SK-N-SH treated with all-trans-retinoic acid at 6 μM for 48 hours (cell line): ENCODE results near the gene PHF19.

Experiments
- ATAC-seq: fragments of 200-7000 bp; cut with Tn5 transposase; 3 replicates; pipeline ENCODE4 v1.9.1; 2020; ENCODE audit warnings: mild to moderate bottlenecking, moderate library complexity
- ARNTL ChIP-seq: fragments of 450-650 bp; formaldehyde crosslinking; IDR thresholded peaks from 2 replicates; pipeline ENCODE4 v1.5.0; 2020; ENCODE audit warnings: low read depth, mild to moderate bottlenecking, moderate library complexity, borderline replicate concordance
- BACH2 ChIP-seq: fragments of 250-450 bp; sonication (Bioruptor Pico); IDR thresholded peaks from 2 replicates; pipeline ENCODE4 v1.9.0; 2021; ENCODE audit warnings: mild to moderate bottlenecking, borderline replicate concordance
- CREB5 ChIP-seq: fragments of 250-450 bp; sonication (Bioruptor Pico); IDR thresholded peaks from 2 replicates; pipeline ENCODE4 v1.5.1; 2020; ENCODE audit warnings: low read depth, mild to moderate bottlenecking, moderate library complexity
- CSDC2 ChIP-seq: fragments of 250-450 bp; sonication (Bioruptor Pico); IDR thresholded peaks from 2 replicates; pipeline ENCODE4 v1.5.0; 2020; ENCODE audit warnings: mild to moderate bottlenecking, moderate library complexity
- CSRNP3 ChIP-seq: fragments of 250-450 bp; sonication (Bioruptor Pico); IDR thresholded peaks from 2 replicates; pipeline ENCODE4 v1.5.1; 2021; ENCODE audit warnings: mild to moderate bottlenecking, moderate library complexity
- ESRRG ChIP-seq: fragments of 250-450 bp; sonication (Bioruptor Pico); IDR thresholded peaks from 2 replicates; pipeline ENCODE4 v1.6.1; 2021; ENCODE audit warnings: mild to moderate bottlenecking
- GLIS3 ChIP-seq: fragments of 250-450 bp; sonication (Bioruptor Pico); IDR thresholded peaks from 2 replicates; pipeline ENCODE4 v1.5.0; 2020; ENCODE audit warnings: mild to moderate bottlenecking, moderate library complexity
- ISL1 ChIP-seq: fragments of 250-450 bp; sonication (Bioruptor Pico); IDR thresholded peaks from 2 replicates; pipeline ENCODE4 v2.1.2; 2022; ENCODE audit warnings: mild to moderate bottlenecking, moderate library complexity
- OSR1 ChIP-seq: fragments of 250-450 bp; sonication (Bioruptor Pico); IDR thresholded peaks from 2 replicates; pipeline ENCODE4 v1.8.0; 2022; ENCODE audit warnings: moderate library complexity, mild to moderate bottlenecking, inconsistent platforms
- PATZ1 ChIP-seq: fragments of 250-450 bp; sonication (Bioruptor Pico); IDR thresholded peaks from 2 replicates; pipeline ENCODE4 v1.8.0; 2020; ENCODE audit warnings: mild to moderate bottlenecking, moderate library complexity, borderline replicate concordance
- POU6F1 ChIP-seq: fragments of 250-450 bp; sonication (Bioruptor Pico); IDR thresholded peaks from 2 replicates; pipeline ENCODE4 v1.8.0; 2021; ENCODE audit warnings: low read depth, mild to moderate bottlenecking, moderate library complexity, borderline replicate concordance
- PPARA ChIP-seq: fragments of 250-450 bp; sonication (Bioruptor Pico); IDR thresholded peaks from 2 replicates; pipeline ENCODE4 v1.5.0; 2020; ENCODE audit warnings: mild to moderate bottlenecking, borderline replicate concordance
- SNAI2 ChIP-seq: fragments of 250-450 bp; sonication (Bioruptor Pico); IDR thresholded peaks from 2 replicates; pipeline ENCODE4 v1.5.0; 2020; ENCODE audit warnings: mild to moderate bottlenecking, moderate library complexity
- TCF4 ChIP-seq: fragments of 250-450 bp; sonication (Bioruptor Pico); IDR thresholded peaks from 2 replicates; pipeline ENCODE4 v1.8.0; 2021; ENCODE audit warnings: mild to moderate bottlenecking, moderate library complexity, borderline replicate concordance
- TSHZ2 ChIP-seq: fragments of 250-450 bp; sonication (Bioruptor Pico); IDR thresholded peaks from 2 replicates; pipeline ENCODE4 v1.5.0; 2020; ENCODE audit warnings: mild to moderate bottlenecking, moderate library complexity
- ZFP3 ChIP-seq: fragments of 250-450 bp; sonication (Bioruptor Pico); IDR thresholded peaks from 2 replicates; pipeline ENCODE4 v1.5.0; 2020; ENCODE audit warnings: mild to moderate bottlenecking, moderate library complexity
- ZNF565 ChIP-seq: fragments of 450-650 bp; formaldehyde crosslinking; conservative IDR thresholded peaks from 2 replicates; pipeline ENCODE4 v1.5.0; 2020; ENCODE audit warnings: low read depth, mild to moderate bottlenecking, moderate library complexity

The PHF19 gene

GRCh38 chr9:120841930-120842684 is 34.9 kb downstream of the PHF19 start (continued):
- TF ChIP-seq OSR1 (no peak), ESRRG (CRISPR knock-in tag) (no peak), SNAI2 (no peak)

GRCh38 chr9:120839146-120839545 is 37.8 kb downstream of the PHF19 start:
- no peak for ATAC-seq
- TF ChIP-seq PPARA (CRISPR knock-in tag) (no peak), TCF4 (CRISPR knock-in tag) (no peak), ESRRG (CRISPR knock-in tag) (no peak), PATZ1 (no peak), TSHZ2 (CRISPR knock-in tag) (no peak), ZFP3 (CRISPR knock-in tag) (no peak), GLIS3 (no peak), OSR1 (no peak), ZNF565 (CRISPR knock-in tag) (no peak), ARNTL (CRISPR knock-in tag) (no peak), CSRNP3 (CRISPR knock-in tag) (no peak), ISL1 (no peak), CREB5 (CRISPR knock-in tag) (no peak)

- TF ChIP-seq SNAI2, result no peak
- TF ChIP-seq CSRNP3 (CRISPR knock-in tag), result no peak
- TF ChIP-seq OSR1, result no peak
- TF ChIP-seq ESRRG (CRISPR knock-in tag), result no peak
- no peak for TF ChIP-seq ZFP3 (CRISPR knock-in tag)
- no peak for TF ChIP-seq CSDC2 (CRISPR knock-in tag)
- TF ChIP-seq ARNTL (CRISPR knock-in tag), result no peak
- no peak for TF ChIP-seq BACH2 (CRISPR knock-in tag)
- TF ChIP-seq POU6F1, result no peak
- no peak for TF ChIP-seq TSHZ2 (CRISPR knock-in tag)
- no peak for ATAC-seq
Measured at GRCh38 chr9:120837921-120838320, 39.1 kb downstream of the PHF19 start.
